ENCODE results near the gene PCK2. TPM values are rescaled to one million over a fixed set of nuclear protein-coding genes. Genes with fewer than 3 reads are reported as not detected.

The PCK2 gene
- total and polyA plus RNA-seq, 2 of the 13 experiments (the other 11 are each of a cell fraction or from before 2014, with no cell fraction given) = 129 to 272 TPM

GRCh38 chr14:24146453-24146977 is 52.4 kb downstream of the PCK2 start, which contains the start of gene PSME2 (continued):
- TF ChIP-seq ZNF770 (CRISPR knock-in tag; IDR thresholded peaks at IDR 0.05) = no peak
- TF ChIP-seq HNRNPH1 (optimal IDR thresholded peaks at IDR 0.05; ENCODE audit: low read depth, low read length) = no peak
- TF ChIP-seq ZNF235 (CRISPR knock-in tag; IDR thresholded peaks at IDR 0.05; ENCODE audit: borderline replicate concordance) = peak; percentile 72; the same call in 1 of the 2 replicates
- TF ChIP-seq GRHL1 (CRISPR knock-in tag; conservative IDR thresholded peaks at IDR 0.05) = no peak
- TF ChIP-seq ZNF318 (CRISPR knock-in tag; IDR thresholded peaks at IDR 0.05) = no peak
- TF ChIP-seq TBX3 (IDR thresholded peaks at IDR 0.05; ENCODE audit: borderline replicate concordance) = no peak
- TF ChIP-seq GLI4 (CRISPR knock-in tag; IDR thresholded peaks at IDR 0.05; ENCODE audit: borderline replicate concordance) = no peak
- TF ChIP-seq CSRNP1 (CRISPR knock-in tag; IDR thresholded peaks at IDR 0.05) = peak; percentile 52; the same call in 1 of the 2 replicates
- TF ChIP-seq TRIM24 (CRISPR knock-in tag; IDR thresholded peaks at IDR 0.05) = no peak
- TF ChIP-seq ZNF563 (CRISPR knock-in tag; IDR thresholded peaks at IDR 0.05) = no peak
- TF ChIP-seq ZNF614 (CRISPR knock-in tag; IDR thresholded peaks at IDR 0.05; ENCODE audit: borderline replicate concordance) = peak; percentile 81; the same call in 1 of the 2 replicates
- no peak for TF ChIP-seq PBX3 (CRISPR knock-in tag; IDR thresholded peaks at IDR 0.05; ENCODE audit: borderline replicate concordance)
- no peak for TF ChIP-seq ZC3H13 (CRISPR knock-in tag; IDR thresholded peaks at IDR 0.05)
